PC-9 (cell line): ENCODE data around the gene PSMD11. TPM values are rescaled to one million over a fixed set of nuclear protein-coding genes. Genes with fewer than 3 reads are reported as not detected.

ENCODE experiments used
- BruUV-seq: library from RNA; stranded (reverse); fragments of 400-500 nt; replicated peaks from 2 replicates; lab custom pipeline; 2021; lab: Mats Ljungman, UMichigan
- CTCF ChIA-PET: fragments of 300-600 bp; sonication (Branson Sonifier 250); formaldehyde crosslinking; loops from one replicate; lab custom pipeline; 2022; ENCODE audit warnings: antibody characterized with exemption; lab: Charles Lee
- POLR2A ChIA-PET: fragments of 300-600 bp; sonication (Branson Sonifier 250); formaldehyde crosslinking; loops from one replicate; lab custom pipeline; 2022; ENCODE audit warnings: antibody characterized with exemption; ENCODE audit not compliant: unreplicated experiment; lab: Charles Lee
- DNase-seq, 2 experiments: peaks; one replicate each; pipeline versions ENCODE4 v3.0.0 to v3.0.0-alpha.2; 2015 to 2022; ENCODE audit warnings: mixed read lengths in 1 of 2
- H2AFZ ChIP-seq: fragments of 200-600 bp; sonication (generic); 2 replicates; pipeline ENCODE4 v1.8.1; 2017; ENCODE audit warnings: antibody characterized with exemption
- H3F3A ChIP-seq: fragments of 200-600 bp; sonication (generic); 2 replicates; pipeline ENCODE4 v1.8.1; 2017; ENCODE audit warnings: antibody characterized with exemption, mild to moderate bottlenecking, low read depth; ENCODE audit not compliant: insufficient read depth
- H3K27ac ChIP-seq: fragments of 200-600 bp; sonication (generic); 2 replicates; pipeline ENCODE4 v1.6.1; 2016; ENCODE audit warnings: mixed run types
- H3K27me3 ChIP-seq: fragments of 200-600 bp; sonication (generic); 2 replicates; pipeline ENCODE4 v1.6.1; 2016; ENCODE audit warnings: low read depth, mixed run types; ENCODE audit not compliant: insufficient read depth
- H3K36me3 ChIP-seq: fragments of 200-600 bp; sonication (generic); 2 replicates; pipeline ENCODE4 v1.6.1; 2016; ENCODE audit warnings: low read depth, mixed run types
- H3K4me1 ChIP-seq: fragments of 200-600 bp; sonication (generic); replicated peaks from 2 replicates; pipeline ENCODE4 v1.6.1; 2016; ENCODE audit warnings: mixed run types; ENCODE audit not compliant: insufficient read depth
- H3K4me2 ChIP-seq: fragments of 200-600 bp; sonication (generic); 2 replicates; pipeline ENCODE4 v1.6.1; 2017; ENCODE audit warnings: mixed run types
- H3K4me3 ChIP-seq: fragments of 200-600 bp; sonication (generic); 2 replicates; pipeline ENCODE4 v1.6.1; 2016; ENCODE audit warnings: mixed run types
- H3K79me2 ChIP-seq: fragments of 200-600 bp; sonication (generic); 2 replicates; pipeline ENCODE4 v1.6.1; 2017; ENCODE audit warnings: low read depth, mixed run types
- H3K9me2 ChIP-seq: fragments of 200-600 bp; sonication (generic); 2 replicates; pipeline ENCODE4 v1.8.1; 2017; ENCODE audit warnings: mild to moderate bottlenecking; ENCODE audit not compliant: insufficient read depth
- H3K9me3 ChIP-seq: fragments of 200-600 bp; sonication (generic); 2 replicates; pipeline ENCODE4 v1.8.1; 2016; ENCODE audit warnings: low read depth; ENCODE audit not compliant: insufficient read depth
- H4K20me1 ChIP-seq: fragments of 200-600 bp; sonication (generic); 2 replicates; pipeline ENCODE4 v1.8.1; 2017; ENCODE audit not compliant: insufficient read depth
- EZH2 ChIP-seq: fragments of 200-600 bp; sonication (generic); IDR thresholded peaks from 2 replicates; pipeline ENCODE4 v1.8.0; 2017; ENCODE audit warnings: antibody characterized with exemption, low read depth
- intact Hi-C: fragments of 100-400 bp; cut with micrococcal nuclease; formaldehyde crosslinking; loops from one replicate; pipeline ENCODE4 v1.10.0; 2022; ENCODE audit not compliant: unreplicated experiment
- total RNA-seq: library from RNA; stranded (reverse); gene quantifications from 2 replicates; pipeline ENCODE4 v1.2.3, GENCODE V29; 2021
- TF ChIP-seq, protein P1 (sequence below): fragments of 200-600 bp; sonication (generic); conservative IDR thresholded peaks from 2 replicates; pipeline ENCODE4 v1.6.1; 2017; ENCODE audit warnings: mixed run types, antibody characterized with exemption, mild to moderate bottlenecking, moderate library complexity

PSMD11 gene
- total RNA-seq, 1 experiment from 2014 or later: 149 TPM

DNA sequence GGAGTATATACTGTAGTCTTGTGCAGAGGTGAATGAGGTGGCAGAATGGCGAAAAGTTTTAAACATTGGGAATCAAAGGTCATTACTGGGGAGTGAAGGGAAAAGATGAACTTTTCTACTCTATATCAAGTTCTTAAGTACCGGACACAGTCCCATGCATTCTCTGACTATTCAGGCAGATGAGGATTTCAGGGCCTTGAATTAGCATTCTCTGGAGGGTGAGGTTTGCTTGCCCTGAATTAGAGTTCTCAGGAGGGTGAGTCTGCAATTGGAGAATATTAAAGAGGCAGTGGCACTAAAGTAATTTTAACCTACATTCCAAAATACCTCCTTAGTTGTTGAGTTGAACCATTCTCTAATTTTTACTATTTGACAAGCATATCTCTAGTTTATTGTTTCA is 9.1 kb downstream of the PSMD11 start:
- ChIA-PET POLR2A (no interaction called here), CTCF (no interaction called here)
- no peaks in the 10 kb centered on the region for H3K9me2 ChIP-seq
- intact Hi-C loops: no loop called here
- no TSS peak for BruUV-seq
- no peak overlapping the region for H3K4me3 ChIP-seq
- H3K36me3 ChIP-seq: peaks cover 56% of the 10 kb centered on the region
- peaks cover 74% of the 10 kb centered on the region for H3K79me2 ChIP-seq
- no peak overlapping the region for H3K4me2 ChIP-seq
- no peak overlapping the region for H2AFZ ChIP-seq
- no peak overlapping the region for H3K27ac ChIP-seq
- no peaks in the 10 kb centered on the region for H3K27me3 ChIP-seq
- TF ChIP-seq, protein P1, sequence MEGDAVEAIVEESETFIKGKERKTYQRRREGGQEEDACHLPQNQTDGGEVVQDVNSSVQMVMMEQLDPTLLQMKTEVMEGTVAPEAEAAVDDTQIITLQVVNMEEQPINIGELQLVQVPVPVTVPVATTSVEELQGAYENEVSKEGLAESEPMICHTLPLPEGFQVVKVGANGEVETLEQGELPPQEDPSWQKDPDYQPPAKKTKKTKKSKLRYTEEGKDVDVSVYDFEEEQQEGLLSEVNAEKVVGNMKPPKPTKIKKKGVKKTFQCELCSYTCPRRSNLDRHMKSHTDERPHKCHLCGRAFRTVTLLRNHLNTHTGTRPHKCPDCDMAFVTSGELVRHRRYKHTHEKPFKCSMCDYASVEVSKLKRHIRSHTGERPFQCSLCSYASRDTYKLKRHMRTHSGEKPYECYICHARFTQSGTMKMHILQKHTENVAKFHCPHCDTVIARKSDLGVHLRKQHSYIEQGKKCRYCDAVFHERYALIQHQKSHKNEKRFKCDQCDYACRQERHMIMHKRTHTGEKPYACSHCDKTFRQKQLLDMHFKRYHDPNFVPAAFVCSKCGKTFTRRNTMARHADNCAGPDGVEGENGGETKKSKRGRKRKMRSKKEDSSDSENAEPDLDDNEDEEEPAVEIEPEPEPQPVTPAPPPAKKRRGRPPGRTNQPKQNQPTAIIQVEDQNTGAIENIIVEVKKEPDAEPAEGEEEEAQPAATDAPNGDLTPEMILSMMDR: no peak
- TF ChIP-seq EZH2: no peak
- H4K20me1 ChIP-seq: peaks cover 67% of the 10 kb centered on the region
- no peaks in the 10 kb centered on the region for H3K4me1 ChIP-seq
- peaks cover 12% of the 10 kb centered on the region; the same call in 1 of the 2 replicates for H3F3A ChIP-seq
- DNase-seq: no peak
- H3K9me3 ChIP-seq: no peaks in the 10 kb centered on the region

DNA sequence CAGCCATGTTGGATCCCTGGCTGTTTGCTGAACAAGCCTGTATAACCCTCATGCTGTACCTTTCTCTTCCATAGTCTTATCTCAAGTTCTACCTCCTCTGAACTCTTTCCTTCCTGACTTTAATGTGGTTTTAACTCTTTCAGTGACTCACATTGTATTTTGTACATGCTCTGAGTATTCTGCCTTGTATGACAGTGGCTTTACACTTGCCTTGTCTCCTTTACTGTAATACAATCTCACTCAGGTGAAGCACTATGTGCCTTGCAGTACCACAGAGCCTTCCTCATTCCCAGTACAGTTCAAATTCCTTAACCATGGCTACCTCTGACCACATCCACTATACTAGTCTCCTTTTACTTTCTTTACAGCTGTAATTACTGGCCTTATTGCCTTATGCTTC is 14.1 kb downstream of the PSMD11 start:
- Histone ChIP-seq H3K36me3 (peaks cover 42% of the 10 kb centered on the region), H4K20me1 (peaks cover 57% of the 10 kb centered on the region), H3K9me2 (no peaks in the 10 kb centered on the region), H3K9me3 (no peaks in the 10 kb centered on the region), H3F3A (peaks cover 30% of the 10 kb centered on the region; the same call in 1 of the 2 replicates), H2AFZ (no peak overlapping the region), H3K4me3 (no peak overlapping the region), H3K79me2 (peaks cover 55% of the 10 kb centered on the region), H3K27me3 (no peaks in the 10 kb centered on the region), H3K27ac (no peak overlapping the region), H3K4me1 (no peaks in the 10 kb centered on the region), H3K4me2 (no peak overlapping the region)
- intact Hi-C loops: no loop called here
- no peak for DNase-seq
- TF ChIP-seq, protein P1: no peak
- no peak for TF ChIP-seq EZH2
- CTCF ChIA-PET: no interaction called here
- BruUV-seq: no TSS peak
- POLR2A ChIA-PET: no interaction called here

DNA sequence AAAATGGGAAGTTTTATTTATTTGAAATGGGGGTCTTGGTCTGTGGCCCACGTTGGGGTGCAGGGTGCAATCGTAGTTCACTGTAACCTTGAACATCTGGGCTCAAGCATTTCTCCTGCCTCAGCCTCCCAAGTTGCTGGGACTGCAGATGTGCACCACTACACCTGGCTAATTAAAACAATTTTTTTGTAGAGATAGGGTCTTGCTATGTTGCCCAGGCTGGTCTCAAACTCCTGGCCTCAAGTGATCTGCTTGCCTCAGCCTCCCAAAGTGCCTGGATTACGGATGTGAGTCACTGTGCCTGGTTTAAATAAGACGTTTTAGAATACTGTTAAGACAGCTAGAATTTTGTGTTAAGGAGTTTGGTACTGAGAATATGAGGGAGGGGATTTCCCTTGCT is 15.7 kb downstream of the PSMD11 start:
- DNase-seq: no peak
- peaks cover 58% of the 10 kb centered on the region for H3K79me2 ChIP-seq
- H3K9me3 ChIP-seq: no peaks in the 10 kb centered on the region
- H2AFZ ChIP-seq: no peak overlapping the region
- peaks cover 43% of the 10 kb centered on the region for H3K36me3 ChIP-seq
- TF ChIP-seq EZH2: no peak
- TF ChIP-seq, protein P1: no peak
- H3K4me2 ChIP-seq: no peak overlapping the region
- H3K4me1 ChIP-seq: no peaks in the 10 kb centered on the region
- H3K4me3 ChIP-seq: no peak overlapping the region
- H3F3A ChIP-seq: peaks cover 30% of the 10 kb centered on the region; the same call in 1 of the 2 replicates
- ChIA-PET POLR2A (no interaction called here), CTCF (no interaction called here)
- H3K27me3 ChIP-seq: no peaks in the 10 kb centered on the region
- intact Hi-C loops: loop anchor here (5.0 kb wide), 1 partner anchor 1292 kb away; no protein-coding TSS in a partner anchor
- peaks cover 59% of the 10 kb centered on the region for H4K20me1 ChIP-seq
- H3K27ac ChIP-seq: no peak overlapping the region
- no TSS peak for BruUV-seq
- H3K9me2 ChIP-seq: no peaks in the 10 kb centered on the region
